PC-3 (cell line): ENCODE measurements around the gene RPL36. TPM values are rescaled to one million over a fixed set of nuclear protein-coding genes. Genes with fewer than 3 reads are reported as not detected.

Experiments used
- ATAC-seq: fragments of 200-7000 bp; cut with Tn5 transposase; 2 replicates; pipeline ENCODE4 v1.9.1; 2020; ENCODE audit warnings: mild to moderate bottlenecking, moderate library complexity
- BruUV-seq: library from RNA; stranded (reverse); fragments of 400-500 nt; replicated peaks from 2 replicates; lab custom pipeline; 2021; lab: Mats Ljungman, UMichigan
- CTCF ChIA-PET: fragments of 300-600 bp; sonication (Branson Sonifier 250); formaldehyde crosslinking; loops from one replicate; lab custom pipeline; 2022; ENCODE audit warnings: antibody characterized with exemption; lab: Charles Lee
- POLR2A ChIA-PET: fragments of 300-600 bp; sonication (Branson Sonifier 250); formaldehyde crosslinking; loops from one replicate; lab custom pipeline; 2022; ENCODE audit warnings: antibody characterized with exemption; ENCODE audit not compliant: unreplicated experiment; lab: Charles Lee
- DNase-seq: peaks from one replicate; pipeline ENCODE4 v3.0.0-alpha.2; 2015
- H2AFZ ChIP-seq: fragments of 300-600 bp; sonication (generic); 2 replicates; pipeline ENCODE4 v1.6.0; 2016; ENCODE audit warnings: antibody characterized with exemption, low read length
- H3F3A ChIP-seq: fragments of 300-600 bp; sonication (generic); one replicate; pipeline ENCODE4 v1.6.0; 2017; ENCODE audit warnings: antibody characterized with exemption, low read length, control low read depth, mild to moderate bottlenecking; ENCODE audit not compliant: unreplicated experiment
- H3K27ac ChIP-seq: fragments of 300-600 bp; sonication (generic); 2 replicates; pipeline ENCODE4 v1.5.1; 2016; ENCODE audit warnings: mild to moderate bottlenecking, low read length
- H3K27me3 ChIP-seq: fragments of 300-600 bp; sonication (generic); 2 replicates; pipeline ENCODE4 v1.6.1; 2016; ENCODE audit warnings: low read length, mixed read lengths
- H3K36me3 ChIP-seq: fragments of 300-600 bp; sonication (generic); 2 replicates; pipeline ENCODE4 v1.6.1; 2016; ENCODE audit warnings: low read depth, mixed run types, low read length, mixed read lengths
- H3K4me1 ChIP-seq: fragments of 300-600 bp; sonication (generic); 2 replicates; pipeline ENCODE4 v1.5.1; 2016; ENCODE audit warnings: low read length; ENCODE audit not compliant: insufficient read depth
- H3K4me2 ChIP-seq: fragments of 300-600 bp; sonication (generic); 2 replicates; pipeline ENCODE4 v1.6.0; 2016; ENCODE audit warnings: low read length
- H3K4me3 ChIP-seq: fragments of 300-600 bp; sonication (generic); 2 replicates; pipeline ENCODE4 v1.5.1; 2016; ENCODE audit warnings: mild to moderate bottlenecking, low read length, mixed read lengths
- H3K79me2 ChIP-seq: fragments of 300-600 bp; sonication (generic); 2 replicates; pipeline ENCODE4 v1.6.1; 2017; ENCODE audit warnings: low read length, mixed read lengths
- H3K9ac ChIP-seq: fragments of 300-600 bp; sonication (generic); 2 replicates; pipeline ENCODE4 v1.6.0; 2016; ENCODE audit warnings: mild to moderate bottlenecking, low read length
- H3K9me2 ChIP-seq: fragments of 300-600 bp; sonication (generic); replicated peaks from 2 replicates; pipeline ENCODE4 v1.6.1; 2016; ENCODE audit warnings: mixed run types, low read length, mixed read lengths
- H3K9me3 ChIP-seq: fragments of 300-600 bp; sonication (generic); 2 replicates; pipeline ENCODE4 v1.6.1; 2016; ENCODE audit warnings: low read length, mixed read lengths
- H4K20me1 ChIP-seq: fragments of 300-600 bp; sonication (generic); 2 replicates; pipeline ENCODE4 v1.6.1; 2016; ENCODE audit warnings: low read length, mixed read lengths
- EZH2 ChIP-seq: fragments of 300-600 bp; sonication (generic); IDR thresholded peaks from one replicate; pipeline ENCODE4 v1.6.1; 2017; ENCODE audit warnings: antibody characterized with exemption, mild to moderate bottlenecking, low read length; ENCODE audit not compliant: unreplicated experiment
- EZH2phosphoT487 ChIP-seq: fragments of 300-600 bp; sonication (generic); IDR thresholded peaks from 2 replicates; pipeline ENCODE4 v1.6.1; 2018; ENCODE audit warnings: mild to moderate bottlenecking, antibody characterized with exemption, low read length, borderline replicate concordance
- intact Hi-C: fragments of 100-400 bp; cut with micrococcal nuclease; formaldehyde crosslinking; loops from 2 replicates; pipeline ENCODE4 v1.9.0; 2023
- total RNA-seq: library from RNA; depleted of rRNA; stranded (reverse); fragments of >200 nt; gene quantifications from 2 replicates; pipeline ENCODE4 v1.2.3, GENCODE V29; 2014
- TF ChIP-seq, protein P1 (sequence below): fragments of 300-600 bp; sonication (generic); conservative IDR thresholded peaks from 2 replicates; pipeline ENCODE4 v1.5.1; 2017; ENCODE audit warnings: antibody characterized with exemption, low read depth, mild to moderate bottlenecking, low read length

Gene RPL36
- total RNA-seq, 1 experiment from 2014 or later: 2,470 TPM

DNA sequence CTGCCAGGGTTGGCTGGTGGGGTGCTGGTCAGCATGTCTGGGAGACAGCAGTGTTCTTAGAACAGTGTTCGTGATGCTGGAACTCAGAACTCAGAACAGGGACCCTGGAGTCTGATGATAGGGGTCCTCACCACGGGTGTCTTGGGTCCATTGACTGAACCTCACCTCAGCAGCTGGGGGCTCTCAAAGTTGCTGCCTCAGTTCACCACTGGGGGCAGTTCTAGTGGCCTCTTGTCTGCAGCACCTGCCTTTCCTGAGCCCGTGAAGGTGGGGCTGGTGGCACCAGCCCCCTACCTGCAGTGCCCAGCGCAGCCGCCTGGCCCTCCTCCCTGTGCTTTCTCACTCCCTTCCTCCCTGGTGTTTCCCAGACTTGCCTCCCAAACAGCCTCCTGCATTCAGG, 38.7 kb upstream of the RPL36 start:
- Histone ChIP-seq H3K27me3 (no peaks in the 10 kb centered on the region), H3K4me1 (no peaks in the 10 kb centered on the region), H3K9ac (no peak overlapping the region), H2AFZ (no peak overlapping the region), H3K4me3 (no peak overlapping the region), H3K79me2 (peaks cover 14% of the 10 kb centered on the region), H3F3A (no peaks in the 10 kb centered on the region), H3K9me2 (no peaks in the 10 kb centered on the region), H3K4me2 (no peak overlapping the region), H3K27ac (no peak overlapping the region), H3K9me3 (no peaks in the 10 kb centered on the region), H3K36me3 (peaks cover 81% of the 10 kb centered on the region), H4K20me1 (peaks cover 7% of the 10 kb centered on the region; the same call in 1 of the 2 replicates)
- CTCF ChIA-PET: no interaction called here
- intact Hi-C loops: no loop called here
- BruUV-seq: no TSS peak
- TF ChIP-seq EZH2: no peak
- TF ChIP-seq, protein P1, sequence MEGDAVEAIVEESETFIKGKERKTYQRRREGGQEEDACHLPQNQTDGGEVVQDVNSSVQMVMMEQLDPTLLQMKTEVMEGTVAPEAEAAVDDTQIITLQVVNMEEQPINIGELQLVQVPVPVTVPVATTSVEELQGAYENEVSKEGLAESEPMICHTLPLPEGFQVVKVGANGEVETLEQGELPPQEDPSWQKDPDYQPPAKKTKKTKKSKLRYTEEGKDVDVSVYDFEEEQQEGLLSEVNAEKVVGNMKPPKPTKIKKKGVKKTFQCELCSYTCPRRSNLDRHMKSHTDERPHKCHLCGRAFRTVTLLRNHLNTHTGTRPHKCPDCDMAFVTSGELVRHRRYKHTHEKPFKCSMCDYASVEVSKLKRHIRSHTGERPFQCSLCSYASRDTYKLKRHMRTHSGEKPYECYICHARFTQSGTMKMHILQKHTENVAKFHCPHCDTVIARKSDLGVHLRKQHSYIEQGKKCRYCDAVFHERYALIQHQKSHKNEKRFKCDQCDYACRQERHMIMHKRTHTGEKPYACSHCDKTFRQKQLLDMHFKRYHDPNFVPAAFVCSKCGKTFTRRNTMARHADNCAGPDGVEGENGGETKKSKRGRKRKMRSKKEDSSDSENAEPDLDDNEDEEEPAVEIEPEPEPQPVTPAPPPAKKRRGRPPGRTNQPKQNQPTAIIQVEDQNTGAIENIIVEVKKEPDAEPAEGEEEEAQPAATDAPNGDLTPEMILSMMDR: peak; percentile 19; the same call in 1 of the 2 replicates
- DNase-seq (no peak), ATAC-seq (no peak)
- POLR2A ChIA-PET: no interaction called here

DNA sequence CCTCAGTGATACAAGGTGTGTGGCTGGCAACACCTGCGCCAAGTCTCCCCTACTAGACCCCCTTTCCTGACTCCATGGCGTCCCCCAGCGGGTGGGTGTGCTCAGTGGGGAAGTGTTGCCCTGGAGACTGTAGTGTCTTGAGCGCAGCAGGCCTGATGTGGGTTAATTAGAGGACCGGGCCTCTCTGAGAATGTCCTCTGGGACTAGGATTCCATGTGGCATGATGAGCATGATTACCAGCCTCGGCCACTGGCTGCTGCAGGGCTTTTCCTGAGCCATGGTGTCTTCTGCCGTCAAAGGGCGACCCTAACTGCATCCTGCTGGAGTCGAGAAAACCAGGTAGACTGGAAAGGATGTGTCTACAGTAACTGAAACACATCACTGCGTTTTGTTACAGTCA, 37.8 kb upstream of the RPL36 start:
- Histone ChIP-seq H3K79me2 (peaks cover 5% of the 10 kb centered on the region; the same call in 1 of the 2 replicates), H3K4me3 (no peak overlapping the region), H3K4me1 (no peaks in the 10 kb centered on the region), H2AFZ (no peak overlapping the region), H3K4me2 (no peak overlapping the region), H3K27ac (no peak overlapping the region), H3K9ac (no peak overlapping the region), H3K27me3 (no peaks in the 10 kb centered on the region), H3F3A (no peaks in the 10 kb centered on the region), H4K20me1 (peaks cover 3% of the 10 kb centered on the region; the same call in 1 of the 2 replicates), H3K9me3 (no peaks in the 10 kb centered on the region), H3K36me3 (peaks cover 77% of the 10 kb centered on the region), H3K9me2 (no peaks in the 10 kb centered on the region)
- intact Hi-C loops: no loop called here
- TF ChIP-seq, protein P1: no peak
- TF ChIP-seq EZH2 (no peak), EZH2phosphoT487 (no peak)
- DNase-seq (no peak), ATAC-seq (no peak)
- ChIA-PET POLR2A (no interaction called here), CTCF (no interaction called here)
- BruUV-seq: no TSS peak

DNA sequence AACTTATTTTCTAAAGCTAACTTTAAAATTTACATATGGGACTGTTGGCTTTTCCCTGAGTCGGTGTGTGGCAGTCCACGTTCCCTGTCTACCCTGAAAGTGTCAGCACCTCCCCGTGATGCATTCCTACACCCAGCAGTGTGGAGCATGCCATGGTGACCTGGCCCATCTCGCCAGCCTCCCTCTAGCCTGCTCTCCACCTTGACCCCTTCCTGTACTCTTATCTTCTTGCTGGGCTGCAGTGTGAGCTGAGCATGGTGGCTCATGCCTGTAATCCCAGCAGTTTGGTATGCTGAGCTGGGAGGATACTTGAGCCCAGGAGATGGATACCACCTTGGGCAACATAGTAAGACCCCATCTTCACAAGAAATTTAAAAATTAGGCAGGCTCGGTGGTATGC, 35.2 kb upstream of the RPL36 start:
- Histone ChIP-seq H3K9ac (no peak overlapping the region), H3K36me3 (peaks cover 75% of the 10 kb centered on the region), H3K27ac (no peak overlapping the region), H3K4me1 (no peaks in the 10 kb centered on the region), H3K27me3 (no peaks in the 10 kb centered on the region), H3K79me2 (no peaks in the 10 kb centered on the region; the same call in 1 of the 2 replicates), H3K4me2 (no peak overlapping the region), H3F3A (no peaks in the 10 kb centered on the region), H4K20me1 (peaks cover 3% of the 10 kb centered on the region; the same call in 1 of the 2 replicates), H3K4me3 (no peak overlapping the region), H3K9me3 (no peaks in the 10 kb centered on the region), H3K9me2 (no peaks in the 10 kb centered on the region), H2AFZ (no peak overlapping the region)
- intact Hi-C loops: no loop called here
- TF ChIP-seq, protein P1: no peak
- TF ChIP-seq EZH2phosphoT487: no peak
- no peak for TF ChIP-seq EZH2
- BruUV-seq: no TSS peak
- ChIA-PET CTCF (no interaction called here), POLR2A (no interaction called here)
- DNase-seq: no peak
- ATAC-seq: no peak
